ENCODE measurements around the gene CCRL2. TPM values are rescaled to one million over a fixed set of nuclear protein-coding genes. Genes with fewer than 3 reads are reported as not detected.

The CCRL2 gene
- total and polyA plus RNA-seq, 9 of the 15 experiments (the other 6 are each of a cell fraction or from before 2014, with no cell fraction given), result 3.4 to 5.7 (median 4.0) TPM

DNA sequence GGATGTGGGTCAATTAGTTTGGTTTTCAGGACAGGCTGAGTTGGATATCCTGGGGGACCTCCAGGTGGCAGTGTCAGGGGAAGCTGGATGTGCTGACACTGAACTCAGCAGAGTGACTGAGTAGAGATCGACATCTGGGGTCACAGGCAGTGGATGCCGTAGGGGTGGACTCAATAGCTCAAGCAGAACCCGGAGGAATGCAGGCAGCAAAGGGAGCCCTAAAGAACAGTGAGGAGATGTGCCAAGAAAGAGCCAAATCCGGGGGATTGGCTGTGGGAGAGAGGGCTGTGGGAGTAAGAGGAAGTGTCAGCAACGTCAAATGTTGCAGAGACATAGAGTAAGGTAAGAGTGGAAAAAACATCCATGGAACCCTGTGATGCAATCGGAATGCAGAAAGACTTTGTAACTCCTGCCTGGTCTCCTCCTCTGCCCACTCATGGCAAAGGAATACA, 11.8 kb upstream of the CCRL2 start (continued):
- TF ChIP-seq CTBP1 (IDR thresholded peaks at IDR 0.05; ENCODE audit: borderline replicate concordance), result peak; percentile 53
- TF ChIP-seq ZNF436 (CRISPR knock-in tag; IDR thresholded peaks at IDR 0.05), result peak; percentile 69; the same call in 1 of the 2 replicates
- TF ChIP-seq, protein P1, sequence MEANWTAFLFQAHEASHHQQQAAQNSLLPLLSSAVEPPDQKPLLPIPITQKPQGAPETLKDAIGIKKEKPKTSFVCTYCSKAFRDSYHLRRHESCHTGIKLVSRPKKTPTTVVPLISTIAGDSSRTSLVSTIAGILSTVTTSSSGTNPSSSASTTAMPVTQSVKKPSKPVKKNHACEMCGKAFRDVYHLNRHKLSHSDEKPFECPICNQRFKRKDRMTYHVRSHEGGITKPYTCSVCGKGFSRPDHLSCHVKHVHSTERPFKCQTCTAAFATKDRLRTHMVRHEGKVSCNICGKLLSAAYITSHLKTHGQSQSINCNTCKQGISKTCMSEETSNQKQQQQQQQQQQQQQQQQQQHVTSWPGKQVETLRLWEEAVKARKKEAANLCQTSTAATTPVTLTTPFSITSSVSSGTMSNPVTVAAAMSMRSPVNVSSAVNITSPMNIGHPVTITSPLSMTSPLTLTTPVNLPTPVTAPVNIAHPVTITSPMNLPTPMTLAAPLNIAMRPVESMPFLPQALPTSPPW (CRISPR knock-in tag; IDR thresholded peaks at IDR 0.05), result no peak
- no peak for TF ChIP-seq CC2D1A (IDR thresholded peaks at IDR 0.05)
- TF ChIP-seq GATAD2A (IDR thresholded peaks at IDR 0.05), result no peak
- TF ChIP-seq, protein P2, sequence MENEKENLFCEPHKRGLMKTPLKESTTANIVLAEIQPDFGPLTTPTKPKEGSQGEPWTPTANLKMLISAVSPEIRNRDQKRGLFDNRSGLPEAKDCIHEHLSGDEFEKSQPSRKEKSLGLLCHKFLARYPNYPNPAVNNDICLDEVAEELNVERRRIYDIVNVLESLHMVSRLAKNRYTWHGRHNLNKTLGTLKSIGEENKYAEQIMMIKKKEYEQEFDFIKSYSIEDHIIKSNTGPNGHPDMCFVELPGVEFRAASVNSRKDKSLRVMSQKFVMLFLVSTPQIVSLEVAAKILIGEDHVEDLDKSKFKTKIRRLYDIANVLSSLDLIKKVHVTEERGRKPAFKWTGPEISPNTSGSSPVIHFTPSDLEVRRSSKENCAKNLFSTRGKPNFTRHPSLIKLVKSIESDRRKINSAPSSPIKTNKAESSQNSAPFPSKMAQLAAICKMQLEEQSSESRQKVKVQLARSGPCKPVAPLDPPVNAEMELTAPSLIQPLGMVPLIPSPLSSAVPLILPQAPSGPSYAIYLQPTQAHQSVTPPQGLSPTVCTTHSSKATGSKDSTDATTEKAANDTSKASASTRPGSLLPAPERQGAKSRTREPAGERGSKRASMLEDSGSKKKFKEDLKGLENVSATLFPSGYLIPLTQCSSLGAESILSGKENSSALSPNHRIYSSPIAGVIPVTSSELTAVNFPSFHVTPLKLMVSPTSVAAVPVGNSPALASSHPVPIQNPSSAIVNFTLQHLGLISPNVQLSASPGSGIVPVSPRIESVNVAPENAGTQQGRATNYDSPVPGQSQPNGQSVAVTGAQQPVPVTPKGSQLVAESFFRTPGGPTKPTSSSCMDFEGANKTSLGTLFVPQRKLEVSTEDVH (IDR thresholded peaks at IDR 0.05; ENCODE audit: low read depth, partially characterized antibody), result no peak
- peak in 1 of 2 experiments; percentile 38; a peak in 1 of 4 replicates for TF ChIP-seq RCOR1 (IDR thresholded peaks at IDR 0.05; ENCODE audit: borderline replicate concordance in 1 of 2, low read depth in 2 of 2, low read length in 2 of 2)
- TF ChIP-seq, protein P3, sequence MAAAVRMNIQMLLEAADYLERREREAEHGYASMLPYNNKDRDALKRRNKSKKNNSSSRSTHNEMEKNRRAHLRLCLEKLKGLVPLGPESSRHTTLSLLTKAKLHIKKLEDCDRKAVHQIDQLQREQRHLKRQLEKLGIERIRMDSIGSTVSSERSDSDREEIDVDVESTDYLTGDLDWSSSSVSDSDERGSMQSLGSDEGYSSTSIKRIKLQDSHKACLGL (CRISPR knock-in tag; IDR thresholded peaks at IDR 0.05; ENCODE audit: borderline replicate concordance, poor library complexity, severe bottlenecking), result no peak
- TF ChIP-seq RAD21 (CRISPR knock-in tag; conservative IDR thresholded peaks at IDR 0.05 in 1 of 2, IDR thresholded peaks at IDR 0.05 in 1 of 2), result peak in 1 of 2 experiments; percentile 61; a peak in 2 of 4 replicates
- TF ChIP-seq MTA3 (IDR thresholded peaks at IDR 0.05; ENCODE audit: borderline replicate concordance), result no peak
- TF ChIP-seq, protein P4, sequence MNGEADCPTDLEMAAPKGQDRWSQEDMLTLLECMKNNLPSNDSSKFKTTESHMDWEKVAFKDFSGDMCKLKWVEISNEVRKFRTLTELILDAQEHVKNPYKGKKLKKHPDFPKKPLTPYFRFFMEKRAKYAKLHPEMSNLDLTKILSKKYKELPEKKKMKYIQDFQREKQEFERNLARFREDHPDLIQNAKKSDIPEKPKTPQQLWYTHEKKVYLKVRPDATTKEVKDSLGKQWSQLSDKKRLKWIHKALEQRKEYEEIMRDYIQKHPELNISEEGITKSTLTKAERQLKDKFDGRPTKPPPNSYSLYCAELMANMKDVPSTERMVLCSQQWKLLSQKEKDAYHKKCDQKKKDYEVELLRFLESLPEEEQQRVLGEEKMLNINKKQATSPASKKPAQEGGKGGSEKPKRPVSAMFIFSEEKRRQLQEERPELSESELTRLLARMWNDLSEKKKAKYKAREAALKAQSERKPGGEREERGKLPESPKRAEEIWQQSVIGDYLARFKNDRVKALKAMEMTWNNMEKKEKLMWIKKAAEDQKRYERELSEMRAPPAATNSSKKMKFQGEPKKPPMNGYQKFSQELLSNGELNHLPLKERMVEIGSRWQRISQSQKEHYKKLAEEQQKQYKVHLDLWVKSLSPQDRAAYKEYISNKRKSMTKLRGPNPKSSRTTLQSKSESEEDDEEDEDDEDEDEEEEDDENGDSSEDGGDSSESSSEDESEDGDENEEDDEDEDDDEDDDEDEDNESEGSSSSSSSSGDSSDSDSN (IDR thresholded peaks at IDR 0.05; ENCODE audit: borderline replicate concordance in 1 of 2, low read depth in 2 of 2, low read length in 2 of 2), result no peak
- peak; percentile 77 for TF ChIP-seq CEBPB (tag; IDR thresholded peaks at IDR 0.05)
- no peak for TF ChIP-seq RBBP5 (IDR thresholded peaks at IDR 0.05; ENCODE audit: borderline replicate concordance, insufficient read depth, low read length, poor library complexity, severe bottlenecking)
- no peak for TF ChIP-seq TEAD1 (CRISPR knock-in tag; IDR thresholded peaks at IDR 0.05)
- TF ChIP-seq TAF1 (IDR thresholded peaks at IDR 0.05; ENCODE audit: control insufficient read depth, extremely low read depth, insufficient read depth, low read length, severe bottlenecking), result no peak
- TF ChIP-seq CBX8 (IDR thresholded peaks at IDR 0.05; ENCODE audit: borderline replicate concordance, extremely low read depth, low read depth, low read length, poor library complexity, severe bottlenecking), result no peak
- peak; percentile 24 for TF ChIP-seq MEIS2 (IDR thresholded peaks at IDR 0.05; ENCODE audit: partially characterized antibody)
- TF ChIP-seq SPI1 (IDR thresholded peaks at IDR 0.05; ENCODE audit: borderline replicate concordance, low read depth, low read length), result peak; percentile 70; the same call in 1 of the 2 replicates
- TF ChIP-seq NUFIP1 (IDR thresholded peaks at IDR 0.05; ENCODE audit: partially characterized antibody), result no peak
- no peak for TF ChIP-seq CBX2 (IDR thresholded peaks at IDR 0.05; ENCODE audit: insufficient read depth, low read length, poor library complexity, severe bottlenecking)
